GM21367 (cell line): ENCODE data around the gene C1orf53.

Experiments
- ATAC-seq: cut with Tn5 transposase; IDR thresholded peaks from one replicate; pipeline ENCODE4 v1.9.1; 2021; ENCODE audit not compliant: unreplicated experiment

The C1orf53 gene

DNA sequence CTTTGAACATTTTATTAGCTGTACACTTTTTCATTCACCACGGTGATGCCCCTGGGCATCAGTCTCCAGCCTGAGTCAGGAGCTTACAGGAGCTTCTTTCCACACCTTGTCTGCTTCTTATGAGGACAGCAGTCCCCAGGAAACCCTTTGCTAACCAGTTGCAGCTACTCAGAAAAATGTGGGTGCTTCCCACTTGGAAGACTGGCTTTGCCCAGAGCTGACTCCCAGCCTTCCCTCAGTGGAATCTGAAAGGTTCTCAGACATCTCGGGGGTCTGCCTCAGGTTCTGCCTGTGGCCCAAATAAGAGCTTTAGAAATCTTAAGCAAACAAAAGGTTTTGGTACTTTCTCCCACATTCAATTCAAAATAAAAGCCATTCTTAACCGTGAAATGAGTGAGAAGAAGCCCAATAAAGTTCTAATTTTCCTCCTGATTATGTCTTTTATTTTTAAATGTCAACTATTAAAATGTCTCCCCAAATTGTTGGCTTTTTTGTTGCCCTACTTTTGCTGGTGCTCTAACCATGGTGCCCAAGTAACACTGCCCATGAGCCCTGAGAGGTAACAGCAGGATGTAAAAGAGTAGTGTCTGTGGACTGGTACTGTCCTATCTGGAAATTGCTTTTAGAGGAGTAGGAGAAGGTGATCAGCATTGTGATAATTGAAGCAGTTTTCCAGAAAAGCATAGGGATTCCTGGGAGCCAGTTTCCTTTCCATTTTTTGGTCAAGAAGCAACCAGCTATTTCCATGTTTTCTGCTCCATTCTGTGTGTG, 5.6 kb downstream of the C1orf53 start:
- ATAC-seq = no peak

GRCh38 chr1:197908716-197909220, 6.3 kb downstream of the C1orf53 start:
- no peak for ATAC-seq

DNA sequence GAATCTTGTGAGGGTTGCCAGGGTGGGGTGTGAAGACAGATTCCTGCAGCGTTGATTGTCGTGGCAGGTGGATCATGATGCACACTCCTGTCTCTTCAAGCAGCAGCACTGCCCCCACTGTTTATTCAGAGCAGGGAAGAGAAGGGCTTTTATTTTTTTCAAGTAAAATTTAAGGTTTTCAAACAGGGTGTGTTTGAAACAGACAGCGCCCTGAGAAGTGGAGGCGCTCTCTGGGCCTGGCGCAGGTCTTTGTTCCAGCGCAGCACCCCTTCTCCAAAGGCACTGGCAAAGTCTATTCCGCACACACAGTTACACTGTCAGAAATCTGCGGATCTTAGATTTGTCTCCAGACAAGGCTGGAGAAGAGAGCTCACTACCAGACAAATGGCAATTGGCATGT, 7.0 kb downstream of the C1orf53 start:
- no peak for ATAC-seq

DNA sequence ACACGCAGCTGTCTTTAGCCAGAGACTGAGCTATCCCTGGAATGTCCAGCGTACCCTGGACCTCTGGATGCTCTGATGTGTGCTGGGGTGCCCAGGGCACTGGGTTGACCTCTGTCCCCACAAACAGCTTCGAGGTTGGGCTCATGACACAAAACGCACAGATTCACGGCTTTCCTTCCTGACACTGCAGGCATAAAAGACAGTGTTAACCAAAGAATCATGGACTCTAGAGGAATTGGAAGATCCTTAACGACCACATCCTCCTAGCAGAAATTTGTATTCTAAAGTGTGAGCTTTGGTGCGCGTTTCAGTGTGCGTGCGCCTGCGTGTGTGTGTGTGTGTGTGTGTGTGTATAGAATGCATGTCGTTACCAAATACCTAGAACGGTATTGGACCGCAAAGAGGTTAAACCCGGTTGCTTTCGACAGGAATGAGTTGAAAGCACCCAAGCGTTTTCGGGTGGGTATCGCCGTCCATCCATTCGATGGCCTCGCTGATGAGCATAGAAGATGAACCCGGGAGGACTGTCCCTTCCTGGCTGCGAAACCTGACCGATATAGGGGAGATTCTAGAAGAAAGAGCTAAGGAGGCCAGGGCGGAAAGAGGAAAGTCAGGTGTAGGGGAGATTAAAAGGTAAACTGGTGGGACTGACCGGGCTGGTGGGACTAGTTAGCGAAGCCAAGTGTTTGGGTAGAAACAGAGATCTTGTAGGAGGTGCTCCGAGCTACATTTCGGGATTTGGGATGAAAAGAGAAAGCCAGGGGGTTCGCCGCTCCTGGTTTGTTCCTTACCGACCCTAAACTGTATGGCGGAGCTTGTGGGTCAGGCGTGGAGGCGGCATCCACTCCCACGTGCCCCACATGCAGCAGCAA, 7.9 kb downstream of the C1orf53 start:
- no peak for ATAC-seq

DNA sequence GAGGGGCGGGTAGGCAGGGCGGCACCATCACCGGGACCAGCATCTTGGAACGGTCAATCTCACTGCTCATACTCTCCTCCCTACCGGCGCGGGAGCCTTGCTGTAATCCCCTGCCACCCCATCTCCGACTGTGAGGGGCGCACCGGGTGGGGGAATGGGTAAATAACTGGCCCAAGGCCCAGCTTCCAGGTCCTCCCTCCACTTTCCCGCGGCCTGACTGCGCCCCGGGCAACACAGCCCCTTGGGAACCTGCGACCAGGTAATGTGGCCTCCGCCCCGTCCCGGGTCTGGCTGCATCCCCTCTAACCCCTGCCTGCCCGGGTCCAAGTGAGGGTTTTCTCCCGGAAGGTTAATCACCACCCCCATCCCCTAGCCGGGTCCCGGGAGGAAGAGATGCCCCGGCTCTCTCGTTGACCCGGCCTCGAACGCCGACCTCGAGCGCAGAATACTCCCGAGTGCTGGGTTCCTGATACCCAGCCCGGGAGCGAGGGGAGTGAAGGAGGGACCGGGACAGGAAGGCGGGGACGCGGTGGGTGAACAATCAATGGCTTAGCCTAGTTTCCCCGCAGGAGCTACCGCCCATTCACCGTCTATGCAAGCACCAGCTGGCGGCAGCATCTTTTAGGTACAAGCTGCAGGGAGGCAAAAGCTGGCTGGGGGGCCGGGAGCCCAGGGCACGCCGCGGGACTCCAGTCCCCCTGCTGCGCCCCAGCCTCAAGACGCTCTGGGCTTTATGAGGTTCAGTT, 8.9 kb downstream of the C1orf53 start:
- no peak for ATAC-seq

GRCh38 chr1:197911857-197912696, 9.6 kb downstream of the C1orf53 start:
- ATAC-seq = no peak

DNA sequence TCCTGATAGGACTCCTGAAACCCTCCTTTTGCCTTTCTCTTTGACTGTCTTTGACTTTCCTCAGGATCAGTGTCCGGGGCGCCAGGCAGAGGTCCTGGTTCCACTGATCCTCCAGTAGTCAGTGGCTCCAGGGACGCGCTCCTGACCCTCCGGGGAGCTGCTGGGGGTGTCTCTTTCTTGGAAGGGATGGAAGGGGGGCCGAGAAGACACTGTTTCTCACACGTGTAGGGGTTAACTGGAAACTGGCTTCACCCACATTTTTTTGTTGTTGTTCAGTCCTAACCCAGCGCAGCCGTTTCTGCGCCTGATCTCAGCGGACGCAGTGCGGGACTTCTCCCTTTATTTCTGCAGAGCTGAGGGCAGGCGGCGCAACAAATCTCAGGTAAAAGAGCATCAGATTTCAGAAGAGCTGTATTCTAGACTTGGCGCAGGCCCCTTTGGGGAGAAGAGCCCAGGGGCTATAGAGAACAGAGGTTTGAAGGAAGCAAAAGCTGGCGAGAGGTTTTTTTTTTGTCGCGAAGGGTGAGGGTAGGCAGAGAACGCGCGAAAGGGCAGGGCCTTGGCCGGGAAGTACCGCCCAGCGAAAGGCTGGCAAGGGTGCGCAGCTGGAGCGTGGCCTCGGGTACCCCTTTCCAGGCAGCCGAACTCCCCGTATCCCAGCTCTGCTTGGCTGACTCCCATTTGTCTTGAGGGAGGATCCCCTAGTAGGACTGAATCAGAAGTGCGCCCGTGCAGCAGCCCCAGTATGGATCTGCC, 10.5 kb downstream of the C1orf53 start:
- no peak for ATAC-seq

- ATAC-seq = no peak
These were observed 11.3 kb downstream of the C1orf53 start for GRCh38 chr1:197913495-197914276.

GRCh38 chr1:197914510-197914909, 12.1 kb downstream of the C1orf53 start:
- no peak for ATAC-seq

GRCh38 chr1:197915260-197915861, 12.9 kb downstream of the C1orf53 start:
- ATAC-seq = no peak

GRCh38 chr1:197915862-197916499, 13.6 kb downstream of the C1orf53 start:
- no peak for ATAC-seq

DNA sequence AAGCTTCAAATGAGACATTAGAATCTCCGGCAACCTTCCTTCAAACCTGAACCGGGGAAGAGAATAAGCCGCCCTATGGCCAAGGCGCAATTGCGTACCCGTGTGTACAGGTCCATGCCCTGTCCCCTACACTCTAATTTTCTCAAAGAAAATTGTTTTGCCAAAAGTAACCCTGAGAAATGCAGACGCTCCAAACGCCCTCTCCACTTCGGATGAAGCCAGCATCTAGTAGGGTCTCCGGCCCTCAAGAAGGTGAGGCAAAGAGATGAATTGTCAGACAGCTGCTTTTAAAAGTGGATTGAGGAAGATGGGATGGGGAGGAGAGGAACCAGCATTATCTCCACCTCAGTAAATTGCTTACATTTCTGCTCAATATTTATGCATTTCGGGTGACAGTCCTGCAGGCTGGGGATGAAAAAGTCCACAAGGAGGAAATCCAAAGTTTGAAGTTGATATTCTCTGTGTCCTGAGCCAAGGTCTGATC, 14.1 kb downstream of the C1orf53 start:
- ATAC-seq = no peak

DNA sequence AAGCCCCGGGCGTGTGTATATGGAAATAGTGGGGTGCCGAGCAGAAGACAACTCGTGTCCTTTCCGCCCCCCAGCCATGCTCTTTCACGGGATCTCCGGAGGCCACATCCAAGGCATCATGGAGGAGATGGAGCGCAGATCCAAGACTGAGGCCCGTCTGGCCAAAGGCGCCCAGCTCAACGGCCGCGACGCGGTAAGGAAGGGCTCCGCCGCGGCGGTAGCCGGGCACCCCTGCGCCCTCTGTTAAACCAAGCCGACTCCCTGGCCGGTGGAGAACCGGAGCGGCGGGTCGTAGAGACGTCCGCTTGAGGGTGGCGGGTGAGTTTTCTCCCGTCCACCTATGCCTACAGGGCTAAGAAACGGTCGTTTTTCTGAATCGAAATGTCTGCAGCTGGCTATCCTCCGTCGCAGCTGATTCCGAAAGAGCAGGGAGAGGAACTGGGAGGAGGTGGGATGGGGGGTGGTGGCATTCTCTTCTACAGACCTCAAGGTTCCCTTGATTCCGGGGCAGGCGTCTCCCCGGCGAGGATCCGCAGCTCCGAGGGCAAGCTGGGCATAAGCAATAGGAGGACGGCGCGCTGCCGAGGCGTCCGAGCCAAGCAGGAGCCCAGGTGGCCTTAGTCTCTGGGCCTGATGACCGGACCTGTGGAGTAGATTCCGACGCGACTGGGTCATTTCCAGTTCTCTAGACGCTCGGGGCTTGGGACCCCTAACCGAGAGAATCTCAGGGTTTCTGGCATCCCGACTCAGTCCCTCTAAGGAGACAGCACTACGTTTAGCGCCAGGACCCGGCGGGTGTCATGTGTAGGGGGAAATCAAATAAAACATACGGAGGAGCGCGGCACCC, 15.6 kb downstream of the C1orf53 start:
- no peak for ATAC-seq

- ATAC-seq = no peak
These were observed 16.4 kb downstream of the C1orf53 start for GRCh38 chr1:197918807-197919345.

DNA sequence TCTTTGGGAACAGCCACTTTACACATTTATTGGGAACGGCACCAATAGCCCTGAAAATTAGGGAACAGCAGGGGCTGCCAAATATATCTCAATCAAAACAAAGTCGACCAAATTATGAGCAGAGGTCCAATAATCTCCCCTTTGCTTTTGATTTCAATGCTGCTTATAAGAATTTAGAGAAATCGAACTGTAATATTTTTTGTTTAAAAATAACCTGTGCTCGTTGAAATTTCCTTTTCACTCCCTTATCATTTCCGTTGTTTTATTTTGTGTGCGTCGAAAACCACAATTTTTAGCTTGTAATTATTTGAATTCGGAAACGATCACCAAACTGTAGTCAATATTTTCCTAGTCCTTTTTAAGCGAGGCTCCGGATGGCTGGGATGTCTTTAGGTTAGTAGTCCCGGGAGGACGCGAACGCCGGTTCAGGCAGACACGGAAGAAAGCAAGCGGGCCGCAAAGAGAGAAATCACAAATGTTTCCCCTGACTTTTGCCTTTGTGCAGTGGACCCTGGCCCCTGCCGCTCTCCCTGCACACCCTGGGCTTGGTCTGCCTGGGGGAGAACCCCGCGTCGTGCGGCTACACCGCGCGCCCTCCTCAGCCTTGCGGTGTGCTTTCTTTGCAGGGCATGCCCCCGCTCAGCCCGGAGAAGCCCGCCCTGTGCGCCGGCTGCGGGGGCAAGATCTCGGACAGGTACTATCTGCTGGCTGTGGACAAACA, 17.1 kb downstream of the C1orf53 start:
- no peak for ATAC-seq

- ATAC-seq = no peak
These were observed 17.6 kb downstream of the C1orf53 start for GRCh38 chr1:197920067-197920396.
